SH-SY5Y (cell line): ENCODE results near the gene KCTD1.

Experiments
- GATA2 ChIP-seq: IDR thresholded peaks from 2 replicates; pipeline ENCODE4 v1.6.1; 2011; ENCODE audit warnings: mild to moderate bottlenecking, low read depth, low read length
- GATA3 ChIP-seq: IDR thresholded peaks from 2 replicates; pipeline ENCODE4 v1.6.1; 2011; ENCODE audit warnings: low read depth, mild to moderate bottlenecking, low read length, moderate library complexity

Gene KCTD1

DNA sequence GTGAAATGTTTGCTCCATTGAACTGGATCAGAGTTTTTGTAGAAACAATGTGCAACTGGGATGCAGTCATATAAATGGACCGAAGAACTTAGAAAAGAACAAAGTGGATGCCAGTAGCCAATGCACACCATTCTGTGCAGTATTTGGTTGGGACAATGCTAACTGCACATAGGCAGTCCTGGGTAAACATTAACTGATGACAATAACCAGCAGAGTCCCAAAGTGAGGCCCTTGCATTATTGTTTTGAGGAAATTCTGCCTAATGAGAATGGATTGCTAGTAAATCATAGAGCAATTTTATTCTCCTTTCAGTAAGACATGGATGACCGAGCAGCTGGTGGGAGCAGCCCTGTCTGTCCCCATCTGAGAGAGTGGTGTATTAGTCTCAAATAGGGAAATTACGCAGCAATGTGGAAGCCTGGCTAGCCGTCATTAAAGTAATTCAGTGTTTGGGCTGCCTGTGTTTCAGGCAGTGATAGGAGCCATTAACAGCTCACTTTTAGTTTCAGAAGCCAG, 94.9 kb downstream of the KCTD1 start:
- no peak for TF ChIP-seq GATA2
- no peak for TF ChIP-seq GATA3

DNA sequence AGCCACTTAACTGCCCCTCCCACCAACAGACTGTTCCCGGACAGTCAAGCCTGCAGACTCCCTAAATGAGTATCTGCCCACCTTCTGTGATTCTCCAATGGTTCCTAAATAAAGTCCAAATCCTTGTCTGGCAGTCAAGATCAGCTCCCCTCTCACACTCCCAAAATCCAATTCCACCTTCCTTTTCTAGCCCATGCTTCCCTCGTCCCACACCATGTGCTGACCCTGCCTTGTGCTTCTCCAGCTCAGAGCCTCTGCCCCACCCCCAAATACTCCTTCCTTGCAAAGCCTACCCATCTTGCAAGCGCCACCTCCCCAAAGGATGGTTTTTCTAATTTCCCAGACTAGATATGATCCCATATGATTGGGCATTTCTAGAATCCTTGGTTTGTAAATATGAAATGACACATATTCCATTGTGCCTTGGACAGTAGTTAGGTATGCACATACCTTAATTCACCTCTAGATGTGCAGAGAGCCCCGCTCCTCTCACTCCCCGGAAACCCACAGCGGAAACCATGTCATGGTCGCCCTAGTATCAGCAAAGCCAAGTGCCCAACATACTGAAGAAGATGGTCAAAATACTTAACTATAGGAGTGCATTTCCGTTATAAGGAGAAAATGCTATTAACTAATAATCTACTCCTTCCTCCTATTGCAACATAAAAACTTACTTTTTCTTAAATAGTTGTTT, 97.2 kb downstream of the KCTD1 start:
- TF ChIP-seq GATA2: no peak
- no peak for TF ChIP-seq GATA3

DNA sequence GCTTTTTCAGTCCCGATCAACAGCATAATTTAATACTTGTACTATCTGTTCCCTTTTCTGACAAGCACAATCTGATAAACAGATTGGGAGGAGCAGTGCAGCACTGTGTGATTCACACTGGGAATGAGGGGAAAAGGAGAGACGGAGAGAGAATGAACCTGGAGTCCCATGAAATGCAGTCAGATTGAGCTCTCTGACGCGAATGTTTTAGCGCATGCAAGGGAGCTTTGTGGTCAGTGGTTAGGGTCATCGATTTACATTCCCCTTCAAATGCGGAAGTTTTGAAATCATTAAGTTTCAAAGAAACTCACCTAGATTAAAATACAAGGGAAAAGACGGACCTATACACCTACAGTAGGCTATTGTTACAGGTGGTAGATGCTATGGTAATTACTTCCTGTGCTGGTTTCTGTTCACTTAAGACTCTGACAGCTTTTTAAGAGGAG, 99.6 kb downstream of the KCTD1 start:
- TF ChIP-seq GATA3 (no peak), GATA2 (peak; percentile 69)

DNA sequence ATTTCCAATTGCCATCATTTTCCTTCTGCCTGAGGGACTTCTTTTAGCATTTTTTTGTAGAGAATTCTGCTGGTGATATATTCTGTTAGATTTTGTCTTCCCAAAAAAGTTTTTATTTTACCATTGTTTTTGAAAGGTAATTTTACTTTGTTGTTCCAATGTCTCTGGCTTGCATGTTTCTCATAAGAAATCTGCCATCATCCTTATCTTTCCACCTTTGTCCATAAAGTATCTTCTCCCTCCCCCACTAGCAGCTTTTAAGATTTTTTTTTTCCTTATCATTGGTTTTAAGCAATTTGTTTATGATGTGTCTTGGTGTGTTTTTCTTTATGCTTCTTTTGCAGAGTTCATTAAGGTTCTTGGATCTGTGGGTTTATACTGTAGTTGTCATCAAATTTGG, 104.5 kb downstream of the KCTD1 start:
- TF ChIP-seq GATA2 (no peak), GATA3 (no peak)

DNA sequence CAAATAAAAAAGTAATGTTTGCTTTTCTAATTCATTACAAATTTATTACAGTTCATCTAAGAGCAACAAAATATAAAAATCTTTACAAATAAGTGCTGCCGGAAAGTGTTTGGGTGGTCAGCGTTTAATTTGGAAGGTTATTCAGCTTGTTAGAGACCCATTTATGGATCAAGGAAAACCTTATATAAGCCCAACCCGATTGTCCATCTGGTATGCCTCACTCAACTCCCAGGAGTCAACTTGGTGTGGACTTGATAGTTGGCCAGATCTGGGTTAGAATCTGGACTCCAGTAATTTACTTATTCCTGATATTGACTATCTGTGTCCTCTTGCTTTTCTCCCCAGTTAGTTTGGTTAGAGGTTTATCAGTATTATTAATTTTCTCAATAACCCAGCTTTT, 106.2 kb downstream of the KCTD1 start:
- TF ChIP-seq GATA2 (no peak), GATA3 (no peak)

DNA sequence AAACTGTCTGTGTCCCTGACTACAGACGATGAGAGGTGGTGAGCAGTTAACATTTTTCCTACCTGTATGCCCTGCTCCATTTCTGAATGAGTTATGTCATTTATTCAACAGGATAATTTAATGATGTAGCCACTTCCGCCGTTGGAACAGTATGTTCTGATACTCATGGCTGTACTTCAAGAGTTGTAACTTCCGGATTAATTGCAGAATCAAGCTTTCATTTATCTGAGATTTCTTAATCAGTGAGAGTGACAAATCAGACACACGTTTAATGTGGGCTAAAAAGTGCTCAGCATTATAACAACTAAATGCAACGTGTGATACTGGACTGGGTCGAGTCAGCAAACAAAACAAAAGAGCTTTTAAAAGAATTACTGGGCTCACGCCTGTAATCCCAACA, 107.7 kb downstream of the KCTD1 start:
- TF ChIP-seq GATA3: no peak
- TF ChIP-seq GATA2: no peak

DNA sequence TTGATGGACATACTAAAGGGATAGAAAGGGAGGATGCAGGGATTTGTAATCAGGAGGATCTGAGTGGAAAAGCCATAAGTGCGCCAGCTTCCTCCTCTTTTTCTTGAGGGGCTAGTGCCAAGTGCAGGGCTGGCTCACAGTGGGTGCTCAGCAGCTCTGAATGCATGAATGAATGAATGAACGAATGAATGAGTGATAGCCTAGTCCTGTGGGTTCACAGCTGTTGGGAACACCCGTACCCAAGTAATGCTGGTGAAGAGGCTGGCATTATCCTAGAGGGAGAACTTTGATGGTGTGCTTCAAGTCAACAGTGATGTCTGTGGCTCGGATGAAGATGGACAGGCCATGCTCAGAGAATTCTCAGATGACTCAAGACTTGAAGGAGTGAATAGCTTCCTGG, 108.8 kb downstream of the KCTD1 start:
- TF ChIP-seq GATA3: no peak
- TF ChIP-seq GATA2: no peak

DNA sequence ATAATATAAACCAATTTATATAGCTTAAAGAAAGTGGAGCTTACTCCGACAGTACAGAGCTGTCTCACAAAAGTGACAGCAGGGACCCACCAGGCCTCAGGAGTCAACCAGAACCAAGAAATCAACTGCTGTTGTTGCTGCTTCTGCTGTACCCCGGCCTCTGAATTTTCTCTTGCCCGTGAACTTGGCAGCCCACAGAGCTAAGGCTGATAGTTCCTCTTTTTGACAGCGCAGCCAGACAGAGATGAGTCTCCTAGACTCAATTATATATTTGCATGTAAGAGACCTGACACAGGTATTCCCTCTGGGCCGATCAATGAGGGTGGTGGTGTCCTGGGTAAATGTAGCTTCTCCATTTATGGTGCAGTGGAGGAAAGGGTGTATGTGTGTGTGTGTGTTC, 109.4 kb downstream of the KCTD1 start:
- no peak for TF ChIP-seq GATA3
- TF ChIP-seq GATA2: no peak

DNA sequence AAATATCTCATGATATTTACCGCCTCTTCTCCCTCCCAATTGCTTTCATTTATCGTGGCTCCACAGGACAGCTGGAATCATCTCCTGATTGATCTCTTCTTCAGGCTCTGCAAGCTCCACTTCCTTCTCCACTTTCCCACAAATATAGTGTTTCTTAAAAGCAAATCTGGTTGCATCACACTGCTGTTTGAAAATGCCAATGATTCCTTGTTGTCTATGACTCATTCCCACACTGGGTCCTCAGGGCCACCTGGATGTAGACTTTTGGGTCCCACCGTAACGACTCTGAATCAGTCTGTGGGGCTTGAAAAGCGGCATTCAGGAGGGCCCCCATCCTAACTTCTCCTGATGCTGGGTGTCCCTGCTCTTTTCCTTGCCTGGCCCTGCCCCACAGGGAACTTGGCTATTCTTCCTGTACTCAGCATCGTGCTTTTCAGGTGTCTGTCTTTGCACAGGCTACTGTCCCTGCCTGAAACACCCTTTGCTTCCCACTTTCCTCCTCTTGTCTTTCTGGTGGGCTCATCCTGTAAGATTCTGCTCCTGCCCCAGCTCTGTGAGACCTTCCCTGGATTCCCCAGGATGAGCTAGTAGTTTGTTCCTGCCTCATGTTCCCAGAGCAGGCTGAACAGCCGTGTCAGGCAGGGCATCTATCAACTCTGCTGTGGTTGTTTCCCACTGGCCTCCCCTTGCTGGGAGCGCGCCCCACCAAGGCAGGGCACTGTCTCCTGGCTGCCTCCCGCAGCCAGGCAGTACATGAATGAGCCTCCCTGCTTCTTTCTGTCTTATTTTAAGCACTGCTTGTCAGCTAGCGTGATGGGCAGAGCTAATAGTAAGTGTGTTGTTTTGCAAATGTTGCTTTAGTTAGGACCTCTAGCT, 111.9 kb downstream of the KCTD1 start:
- no peak for TF ChIP-seq GATA2
- no peak for TF ChIP-seq GATA3

DNA sequence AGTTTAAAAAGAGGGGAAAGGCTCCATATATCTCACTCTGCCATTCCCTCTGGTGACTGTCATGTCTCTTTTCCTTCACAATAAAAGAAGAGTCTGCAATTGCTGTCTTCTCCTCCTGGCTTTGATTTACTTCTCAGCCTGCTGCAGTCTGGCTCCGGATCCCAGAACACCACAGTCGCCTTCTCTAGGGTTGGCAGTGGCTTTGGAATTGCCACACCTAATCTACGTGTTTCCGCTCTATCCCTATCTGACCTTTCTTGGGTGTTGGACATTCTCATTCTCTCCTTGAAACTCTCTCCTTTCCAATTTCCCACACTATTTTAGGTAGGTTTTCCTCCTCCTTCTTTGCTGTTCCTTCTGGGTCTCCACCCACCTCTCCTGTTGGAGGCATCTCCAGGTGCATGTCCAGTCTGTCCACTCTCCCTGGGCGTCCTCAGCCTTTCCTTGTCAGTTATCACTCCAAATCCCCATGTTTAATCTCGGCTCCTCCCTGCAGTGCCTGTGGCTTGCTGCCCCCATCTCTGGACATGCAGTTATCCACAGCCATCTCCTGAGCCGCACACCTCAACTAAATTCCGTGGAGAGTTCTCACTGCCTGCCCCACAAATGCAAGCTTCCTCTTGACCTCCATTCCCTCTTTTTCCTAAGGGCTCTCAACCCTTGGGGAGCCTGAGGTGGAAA, 112.8 kb downstream of the KCTD1 start:
- TF ChIP-seq GATA3: no peak
- TF ChIP-seq GATA2: no peak

DNA sequence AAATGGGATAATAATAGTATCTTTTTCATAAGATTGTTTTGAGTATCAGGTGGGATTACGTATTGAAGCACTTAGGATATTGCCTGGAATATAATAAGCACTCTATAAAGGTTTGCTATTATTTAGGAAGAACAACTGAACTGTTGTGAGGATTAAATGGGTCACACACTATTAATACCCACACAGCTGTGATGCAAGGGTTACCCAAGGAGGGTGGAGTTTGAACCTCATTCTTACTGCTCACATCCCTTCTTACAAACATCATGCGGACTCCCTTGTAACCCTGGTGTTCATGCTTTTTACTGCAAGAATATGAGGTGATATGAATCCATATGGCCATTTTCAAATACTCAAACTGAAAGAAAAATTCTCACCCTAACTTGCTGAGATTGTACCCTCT, 113.5 kb downstream of the KCTD1 start:
- TF ChIP-seq GATA3: no peak
- no peak for TF ChIP-seq GATA2

DNA sequence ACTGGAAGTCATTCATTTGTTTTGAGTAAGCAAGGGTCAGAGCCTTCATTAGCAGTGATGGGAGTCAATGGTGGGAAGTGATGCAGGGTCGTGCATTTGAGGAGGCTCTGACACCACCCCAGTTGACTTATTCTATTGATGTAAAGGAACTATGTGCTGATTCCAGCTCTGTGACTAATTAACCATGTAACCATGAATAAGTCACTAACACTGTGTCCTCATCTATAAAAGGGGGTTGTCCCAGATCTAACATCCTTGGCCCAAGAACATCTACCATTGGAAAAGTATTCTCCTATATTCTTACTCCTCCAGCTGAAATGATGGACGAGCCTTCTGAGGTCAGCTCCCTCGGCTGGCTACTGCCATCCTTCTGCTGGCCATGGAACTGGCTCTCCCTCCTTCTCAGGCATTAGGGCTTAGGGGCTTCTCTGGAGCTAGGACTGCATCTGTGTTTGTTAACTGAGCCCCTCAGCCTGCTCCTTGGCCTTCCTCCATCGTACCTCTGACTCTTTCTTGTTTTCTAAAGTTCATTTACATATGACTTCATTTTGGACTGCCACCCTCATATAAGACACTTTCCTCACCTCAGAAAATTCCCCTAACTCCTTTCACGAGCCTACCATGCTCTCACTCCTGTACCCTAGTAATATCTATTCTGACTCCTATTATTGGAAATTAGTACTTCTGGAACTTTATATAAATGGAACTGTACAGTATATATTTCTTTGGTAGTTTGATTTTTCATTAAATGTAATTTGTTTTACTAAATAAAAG, 115.5 kb downstream of the KCTD1 start:
- TF ChIP-seq GATA3 (no peak), GATA2 (no peak)

DNA sequence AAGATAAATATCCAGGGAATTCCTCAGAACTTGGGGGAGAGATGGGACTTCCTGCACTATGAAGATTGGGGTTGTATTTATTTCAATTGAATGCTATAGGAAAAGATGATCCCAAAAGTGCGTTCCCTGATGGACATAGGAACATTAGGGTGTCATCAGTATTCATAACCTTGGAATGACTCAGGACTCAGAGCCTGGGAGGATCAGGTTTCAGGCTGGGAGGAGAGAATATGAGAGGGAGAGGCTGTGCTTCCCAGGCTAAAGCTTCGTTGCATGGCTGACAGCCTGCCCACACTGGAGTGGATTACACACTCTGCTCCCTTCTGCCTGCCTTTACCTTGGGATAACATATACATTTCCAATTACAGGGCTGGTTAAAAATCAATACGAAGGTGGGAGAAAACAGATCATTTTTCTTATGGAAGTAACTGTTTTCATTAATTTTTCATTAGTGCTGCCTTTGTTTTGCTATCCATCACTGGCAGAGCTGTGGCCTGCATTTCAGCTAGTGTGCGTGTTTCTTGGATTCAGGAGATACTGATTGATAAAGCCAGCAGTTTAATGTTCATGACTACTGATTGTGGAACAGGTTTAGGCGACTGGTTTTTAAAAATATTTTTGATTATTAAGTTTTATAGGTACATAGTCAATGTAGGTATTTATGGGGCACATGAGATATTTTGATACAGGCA, 118.7 kb downstream of the KCTD1 start:
- TF ChIP-seq GATA2 (no peak), GATA3 (no peak)

DNA sequence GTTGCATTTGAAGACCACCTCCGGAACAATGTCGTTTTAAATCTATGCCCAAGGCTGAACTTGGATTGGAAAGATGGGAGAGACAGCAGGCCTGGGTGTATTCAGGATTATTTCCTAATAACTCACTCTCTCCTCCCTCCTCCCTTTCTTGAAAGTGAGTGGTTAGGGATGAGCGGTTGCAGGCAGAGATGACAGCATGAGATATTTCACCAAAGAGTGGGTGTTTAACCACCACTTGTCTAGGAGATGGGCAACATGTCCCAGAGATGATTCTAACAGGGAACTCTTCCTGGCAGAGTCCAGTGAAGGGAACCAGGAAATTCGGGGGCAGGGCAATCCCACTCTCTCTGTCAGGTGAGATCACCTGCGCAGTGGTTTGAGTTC, 123.2 kb downstream of the KCTD1 start:
- TF ChIP-seq GATA3 (no peak; the same call in 1 of the 2 replicates), GATA2 (peak; percentile 70)

DNA sequence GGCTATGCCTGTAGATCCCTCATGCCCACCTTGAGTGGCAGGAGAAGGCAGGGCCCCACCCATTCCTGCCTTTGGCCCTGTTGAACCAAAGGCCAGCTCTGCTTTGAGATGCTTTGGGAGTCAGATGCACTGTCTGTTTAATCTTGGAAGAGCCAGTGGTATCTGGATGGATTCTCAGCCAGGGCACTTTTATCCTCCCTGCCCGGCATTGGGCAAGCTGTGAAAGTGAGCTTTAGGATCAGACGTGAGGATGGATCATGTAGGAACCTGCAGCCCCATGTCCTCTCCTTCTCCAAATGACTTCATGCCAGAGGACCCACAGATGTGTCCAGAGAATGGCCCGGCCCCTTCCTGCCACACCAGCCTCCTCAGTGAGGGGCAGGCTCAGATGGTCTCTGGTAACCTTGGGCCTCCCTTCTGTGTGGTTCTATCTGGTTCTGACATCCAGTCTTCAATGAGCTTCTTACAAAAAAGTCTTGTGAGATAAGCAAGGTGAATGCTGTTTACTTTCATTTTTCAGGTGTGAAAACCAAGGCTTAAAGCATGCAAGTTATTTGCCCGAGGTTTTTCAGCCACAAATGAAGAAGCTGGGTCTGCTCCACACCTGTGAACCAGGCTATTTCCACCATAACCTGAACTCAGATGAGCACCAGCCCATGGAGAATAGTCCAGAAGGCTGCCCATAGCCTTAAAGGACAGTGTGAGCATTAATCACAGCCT, 123.8 kb downstream of the KCTD1 start:
- TF ChIP-seq GATA2: no peak
- no peak for TF ChIP-seq GATA3
